ENCODE data around the gene SRCIN1.
A peak's percentile ranks its signal among the peaks of the same experiment; 100 is the strongest.

SRCIN1 gene

DNA sequence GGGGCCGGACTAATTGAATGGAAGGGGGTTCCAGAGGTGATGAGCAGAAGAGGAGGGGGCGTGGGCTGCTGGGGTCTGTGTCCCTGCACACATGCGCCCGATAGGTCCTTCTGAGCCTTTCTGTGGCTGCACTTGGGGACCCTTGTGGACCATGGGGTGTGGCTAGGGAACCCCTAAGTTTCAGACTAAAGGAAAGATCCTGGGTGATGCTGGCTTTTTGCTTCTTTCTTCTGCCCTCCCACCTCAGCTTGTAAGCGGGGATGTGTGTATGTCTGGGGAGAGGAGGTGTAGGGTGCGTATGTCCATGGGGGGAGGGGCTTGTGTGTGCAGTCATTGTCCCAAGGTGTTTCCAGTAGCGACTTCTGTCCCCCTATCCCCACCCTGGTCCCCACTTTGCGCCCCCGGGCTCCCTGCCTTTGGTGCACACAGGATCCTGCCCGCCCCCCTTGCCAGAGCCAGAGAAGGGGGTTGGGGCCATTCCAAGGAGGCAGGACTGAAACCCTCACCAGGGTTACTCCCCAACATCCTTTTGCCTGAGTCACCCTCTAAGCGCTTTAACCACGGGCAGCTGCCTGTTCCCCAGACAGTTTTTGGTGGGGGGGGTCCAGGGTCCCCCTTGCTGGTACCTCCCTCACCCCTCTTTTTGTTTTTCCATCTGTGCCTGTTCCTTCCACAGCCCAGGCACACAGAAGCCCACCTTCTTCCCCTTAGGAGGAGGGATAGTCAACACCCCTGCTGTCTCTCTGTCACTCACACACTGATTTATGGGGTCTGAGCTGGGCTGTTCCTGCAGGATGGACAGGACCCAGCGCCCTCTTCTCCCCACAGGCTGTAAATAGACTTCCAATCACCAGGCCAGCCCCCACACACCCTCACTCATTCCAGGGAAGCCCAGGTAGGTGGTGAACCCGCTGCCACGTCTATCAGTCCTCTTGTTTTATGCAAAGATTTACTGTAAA is 94.3 kb downstream of the SRCIN1 start:
- ATAC-seq, result peak; percentile 46
- TF ChIP-seq, protein P1, sequence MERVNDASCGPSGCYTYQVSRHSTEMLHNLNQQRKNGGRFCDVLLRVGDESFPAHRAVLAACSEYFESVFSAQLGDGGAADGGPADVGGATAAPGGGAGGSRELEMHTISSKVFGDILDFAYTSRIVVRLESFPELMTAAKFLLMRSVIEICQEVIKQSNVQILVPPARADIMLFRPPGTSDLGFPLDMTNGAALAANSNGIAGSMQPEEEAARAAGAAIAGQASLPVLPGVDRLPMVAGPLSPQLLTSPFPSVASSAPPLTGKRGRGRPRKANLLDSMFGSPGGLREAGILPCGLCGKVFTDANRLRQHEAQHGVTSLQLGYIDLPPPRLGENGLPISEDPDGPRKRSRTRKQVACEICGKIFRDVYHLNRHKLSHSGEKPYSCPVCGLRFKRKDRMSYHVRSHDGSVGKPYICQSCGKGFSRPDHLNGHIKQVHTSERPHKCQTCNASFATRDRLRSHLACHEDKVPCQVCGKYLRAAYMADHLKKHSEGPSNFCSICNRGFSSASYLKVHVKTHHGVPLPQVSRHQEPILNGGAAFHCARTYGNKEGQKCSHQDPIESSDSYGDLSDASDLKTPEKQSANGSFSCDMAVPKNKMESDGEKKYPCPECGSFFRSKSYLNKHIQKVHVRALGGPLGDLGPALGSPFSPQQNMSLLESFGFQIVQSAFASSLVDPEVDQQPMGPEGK (CRISPR knock-in tag; IDR thresholded peaks at IDR 0.05; ENCODE audit: borderline replicate concordance), result peak; percentile 12; the same call in 1 of the 2 replicates
- no peak for TF ChIP-seq GLIS3 (CRISPR knock-in tag; IDR thresholded peaks at IDR 0.05)

DNA sequence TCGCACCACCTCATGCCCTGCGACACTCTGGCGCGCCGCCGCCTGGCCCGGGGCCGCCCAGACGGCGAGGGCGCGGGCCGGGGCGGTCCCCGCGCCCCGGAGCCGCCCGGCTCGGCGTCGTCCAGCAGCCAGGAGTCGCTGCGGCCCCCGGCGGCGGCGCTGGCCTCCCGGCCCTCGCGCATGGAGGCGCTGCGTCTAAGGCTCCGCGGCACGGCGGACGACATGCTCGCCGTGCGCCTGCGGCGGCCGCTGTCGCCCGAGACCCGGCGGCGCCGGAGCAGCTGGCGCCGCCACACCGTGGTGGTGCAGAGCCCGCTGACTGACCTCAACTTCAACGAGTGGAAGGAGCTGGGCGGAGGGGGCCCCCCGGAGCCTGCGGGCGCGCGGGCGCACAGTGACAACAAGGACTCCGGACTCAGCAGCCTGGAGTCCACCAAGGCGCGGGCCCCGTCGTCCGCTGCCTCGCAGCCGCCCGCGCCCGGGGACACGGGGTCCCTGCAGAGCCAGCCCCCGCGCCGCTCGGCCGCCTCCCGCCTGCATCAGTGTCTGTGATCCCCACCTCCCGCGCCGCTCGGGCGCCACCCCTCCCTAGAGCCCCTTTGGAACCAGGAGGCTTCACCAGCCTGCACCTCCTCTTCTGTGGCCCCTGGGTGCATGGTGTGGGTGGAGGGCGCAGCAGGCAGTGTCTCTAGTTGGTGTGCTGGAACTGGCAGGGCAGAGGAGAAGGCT is 95.2 kb downstream of the SRCIN1 start:
- TF ChIP-seq ZNF565 (CRISPR knock-in tag; conservative IDR thresholded peaks at IDR 0.05; ENCODE audit: low read depth), result no peak
- no peak for TF ChIP-seq ZFP30 (CRISPR knock-in tag; IDR thresholded peaks at IDR 0.05)
- no peak for TF ChIP-seq TCF4 (CRISPR knock-in tag; IDR thresholded peaks at IDR 0.05; ENCODE audit: borderline replicate concordance)
- TF ChIP-seq CSDC2 (CRISPR knock-in tag; IDR thresholded peaks at IDR 0.05), result no peak
- no peak for TF ChIP-seq ZNF8 (CRISPR knock-in tag; IDR thresholded peaks at IDR 0.05)
- no peak for TF ChIP-seq OSR1 (CRISPR knock-in tag; IDR thresholded peaks at IDR 0.05)
- no peak for TF ChIP-seq TOX (CRISPR knock-in tag; IDR thresholded peaks at IDR 0.05; ENCODE audit: borderline replicate concordance)
- no peak for TF ChIP-seq RARB (CRISPR knock-in tag; IDR thresholded peaks at IDR 0.05)
- no peak for TF ChIP-seq ZFP3 (CRISPR knock-in tag; IDR thresholded peaks at IDR 0.05)
- no peak for TF ChIP-seq ARNTL (CRISPR knock-in tag; IDR thresholded peaks at IDR 0.05; ENCODE audit: borderline replicate concordance, low read depth)
- TF ChIP-seq, protein P2, sequence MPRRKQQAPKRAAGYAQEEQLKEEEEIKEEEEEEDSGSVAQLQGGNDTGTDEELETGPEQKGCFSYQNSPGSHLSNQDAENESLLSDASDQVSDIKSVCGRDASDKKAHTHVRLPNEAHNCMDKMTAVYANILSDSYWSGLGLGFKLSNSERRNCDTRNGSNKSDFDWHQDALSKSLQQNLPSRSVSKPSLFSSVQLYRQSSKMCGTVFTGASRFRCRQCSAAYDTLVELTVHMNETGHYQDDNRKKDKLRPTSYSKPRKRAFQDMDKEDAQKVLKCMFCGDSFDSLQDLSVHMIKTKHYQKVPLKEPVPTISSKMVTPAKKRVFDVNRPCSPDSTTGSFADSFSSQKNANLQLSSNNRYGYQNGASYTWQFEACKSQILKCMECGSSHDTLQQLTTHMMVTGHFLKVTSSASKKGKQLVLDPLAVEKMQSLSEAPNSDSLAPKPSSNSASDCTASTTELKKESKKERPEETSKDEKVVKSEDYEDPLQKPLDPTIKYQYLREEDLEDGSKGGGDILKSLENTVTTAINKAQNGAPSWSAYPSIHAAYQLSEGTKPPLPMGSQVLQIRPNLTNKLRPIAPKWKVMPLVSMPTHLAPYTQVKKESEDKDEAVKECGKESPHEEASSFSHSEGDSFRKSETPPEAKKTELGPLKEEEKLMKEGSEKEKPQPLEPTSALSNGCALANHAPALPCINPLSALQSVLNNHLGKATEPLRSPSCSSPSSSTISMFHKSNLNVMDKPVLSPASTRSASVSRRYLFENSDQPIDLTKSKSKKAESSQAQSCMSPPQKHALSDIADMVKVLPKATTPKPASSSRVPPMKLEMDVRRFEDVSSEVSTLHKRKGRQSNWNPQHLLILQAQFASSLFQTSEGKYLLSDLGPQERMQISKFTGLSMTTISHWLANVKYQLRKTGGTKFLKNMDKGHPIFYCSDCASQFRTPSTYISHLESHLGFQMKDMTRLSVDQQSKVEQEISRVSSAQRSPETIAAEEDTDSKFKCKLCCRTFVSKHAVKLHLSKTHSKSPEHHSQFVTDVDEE (CRISPR knock-in tag; IDR thresholded peaks at IDR 0.05), result no peak
- no peak for TF ChIP-seq ISL1 (CRISPR knock-in tag; IDR thresholded peaks at IDR 0.05)
- TF ChIP-seq, protein P3, sequence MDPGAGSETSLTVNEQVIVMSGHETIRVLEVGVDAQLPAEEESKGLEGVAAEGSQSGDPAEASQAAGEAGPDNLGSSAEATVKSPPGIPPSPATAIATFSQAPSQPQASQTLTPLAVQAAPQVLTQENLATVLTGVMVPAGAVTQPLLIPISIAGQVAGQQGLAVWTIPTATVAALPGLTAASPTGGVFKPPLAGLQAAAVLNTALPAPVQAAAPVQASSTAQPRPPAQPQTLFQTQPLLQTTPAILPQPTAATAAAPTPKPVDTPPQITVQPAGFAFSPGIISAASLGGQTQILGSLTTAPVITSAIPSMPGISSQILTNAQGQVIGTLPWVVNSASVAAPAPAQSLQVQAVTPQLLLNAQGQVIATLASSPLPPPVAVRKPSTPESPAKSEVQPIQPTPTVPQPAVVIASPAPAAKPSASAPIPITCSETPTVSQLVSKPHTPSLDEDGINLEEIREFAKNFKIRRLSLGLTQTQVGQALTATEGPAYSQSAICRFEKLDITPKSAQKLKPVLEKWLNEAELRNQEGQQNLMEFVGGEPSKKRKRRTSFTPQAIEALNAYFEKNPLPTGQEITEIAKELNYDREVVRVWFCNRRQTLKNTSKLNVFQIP (CRISPR knock-in tag; IDR thresholded peaks at IDR 0.05; ENCODE audit: borderline replicate concordance, low read depth), result no peak
- TF ChIP-seq, protein P4, sequence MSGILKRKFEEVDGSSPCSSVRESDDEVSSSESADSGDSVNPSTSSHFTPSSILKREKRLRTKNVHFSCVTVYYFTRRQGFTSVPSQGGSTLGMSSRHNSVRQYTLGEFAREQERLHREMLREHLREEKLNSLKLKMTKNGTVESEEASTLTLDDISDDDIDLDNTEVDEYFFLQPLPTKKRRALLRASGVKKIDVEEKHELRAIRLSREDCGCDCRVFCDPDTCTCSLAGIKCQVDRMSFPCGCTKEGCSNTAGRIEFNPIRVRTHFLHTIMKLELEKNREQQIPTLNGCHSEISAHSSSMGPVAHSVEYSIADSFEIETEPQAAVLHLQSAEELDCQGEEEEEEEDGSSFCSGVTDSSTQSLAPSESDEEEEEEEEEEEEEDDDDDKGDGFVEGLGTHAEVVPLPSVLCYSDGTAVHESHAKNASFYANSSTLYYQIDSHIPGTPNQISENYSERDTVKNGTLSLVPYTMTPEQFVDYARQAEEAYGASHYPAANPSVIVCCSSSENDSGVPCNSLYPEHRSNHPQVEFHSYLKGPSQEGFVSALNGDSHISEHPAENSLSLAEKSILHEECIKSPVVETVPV (CRISPR knock-in tag; IDR thresholded peaks at IDR 0.05), result no peak

DNA sequence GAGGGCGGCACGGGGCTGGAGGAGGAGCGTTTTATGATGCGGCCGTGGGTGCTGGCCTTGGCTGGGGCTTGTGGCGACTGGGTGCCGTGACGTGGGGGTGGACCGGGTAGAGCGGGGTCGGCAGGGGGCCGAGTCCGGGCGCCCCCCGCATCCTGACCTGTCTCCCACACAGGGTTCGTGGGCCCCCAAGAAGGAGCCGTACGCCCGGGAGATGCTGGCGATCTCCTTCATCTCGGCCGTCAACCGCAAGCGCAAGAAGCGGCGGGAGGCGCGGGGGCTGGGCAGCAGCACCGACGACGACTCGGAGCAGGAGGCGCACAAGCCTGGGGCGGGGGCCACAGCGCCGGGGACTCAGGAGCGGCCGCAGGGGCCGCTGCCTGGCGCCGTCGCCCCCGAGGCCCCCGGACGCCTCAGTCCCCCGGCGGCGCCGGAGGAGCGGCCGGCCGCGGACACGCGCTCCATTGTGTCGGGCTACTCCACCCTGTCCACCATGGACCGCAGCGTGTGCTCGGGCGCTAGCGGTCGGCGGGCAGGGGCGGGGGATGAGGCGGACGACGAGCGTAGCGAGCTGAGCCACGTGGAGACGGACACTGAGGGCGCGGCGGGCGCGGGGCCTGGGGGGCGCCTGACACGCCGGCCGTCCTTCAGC is 95.9 kb downstream of the SRCIN1 start:
- no peak for TF ChIP-seq RARB (CRISPR knock-in tag; IDR thresholded peaks at IDR 0.05)
- peak; percentile 2; the same call in 1 of the 2 replicates for TF ChIP-seq GLIS3 (CRISPR knock-in tag; IDR thresholded peaks at IDR 0.05)
- no peak for TF ChIP-seq SNAI2 (CRISPR knock-in tag; IDR thresholded peaks at IDR 0.05)
- ATAC-seq, result peak; percentile 9

More for the DNA sequence above, 95.2 kb downstream of the SRCIN1 start:
- ATAC-seq, result peak; percentile 20

Measured in SK-N-SH treated with all-trans-retinoic acid at 6 μM for 48 hours (cell line).